ENCODE results near the gene ADAMTS17. TPM values are rescaled to one million over a fixed set of nuclear protein-coding genes. Genes with fewer than 3 reads are reported as not detected.

ADAMTS17 gene
- total RNA-seq, 1 experiment from 2014 or later: 4.2 TPM

- Histone ChIP-seq H4K20me1 (ENCODE audit: insufficient read depth) (no peaks in the 10 kb centered on the region), H3K9ac (ENCODE audit: low read length) (no peak overlapping the region), H3K27me3 (ENCODE audit: insufficient read depth, low read length) (no peaks in the 10 kb centered on the region), H3K36me3 (ENCODE audit: control insufficient read depth in 1 of 2, insufficient read depth in 2 of 2, low read length in 2 of 2) (no peaks in the 10 kb centered on the region), H3K9me3 (ENCODE audit: control insufficient read depth in 1 of 2, insufficient read depth in 1 of 2, low read depth in 1 of 2, low read length in 2 of 2) (no peaks in the 10 kb centered on the region), H3K79me2 (ENCODE audit: insufficient read depth, low read length) (no peaks in the 10 kb centered on the region), H2AFZ (ENCODE audit: low read depth, low read length, poor library complexity, severe bottlenecking) (no peak overlapping the region), H3K27ac (ENCODE audit: low read depth, low read length) (no peak overlapping the region), H3K4me1 (ENCODE audit: control insufficient read depth in 1 of 2, insufficient read depth in 2 of 2, low read length in 2 of 2) (no peaks in the 10 kb centered on the region), H3K9me2 (ENCODE audit: insufficient read depth) (no peaks in the 10 kb centered on the region), H3K4me2 (ENCODE audit: low read length) (no peak overlapping the region), H3K4me3 (replicated peaks in 1 of 2; ENCODE audit: low read depth in 1 of 2, low read length in 2 of 2) (no peak overlapping the region)
- no TSS peak for BruUV-seq (replicated peaks)
- TF ChIP-seq EZH2phosphoT487 (IDR thresholded peaks at IDR 0.05; ENCODE audit: borderline replicate concordance): no peak
- TF ChIP-seq FOSL1 (IDR thresholded peaks at IDR 0.05; ENCODE audit: low read depth): no peak
- no peak for TF ChIP-seq CEBPB (IDR thresholded peaks at IDR 0.05; ENCODE audit: low read depth)
- TF ChIP-seq ZBTB33 (IDR thresholded peaks at IDR 0.05; ENCODE audit: extremely low read depth, insufficient replicate concordance, low read length): no peak
- no peak for TF ChIP-seq CTCF (IDR thresholded peaks at IDR 0.05 in 2 of 3, conservative IDR thresholded peaks at IDR 0.05 in 1 of 3; ENCODE audit: borderline replicate concordance in 1 of 3, insufficient read depth in 1 of 3, low read depth in 2 of 3, low read length in 2 of 3)
- no peak for TF ChIP-seq SP1 (IDR thresholded peaks at IDR 0.05; ENCODE audit: low read depth)
- CTCF ChIA-PET: no interaction called here
- no peak for ATAC-seq
- intact Hi-C loops (cut with micrococcal nuclease): no loop called here
- DNase-seq (ENCODE audit: low read depth, low spot score): no peak
- POLR2A ChIA-PET: no interaction called here
- RAD21 ChIA-PET (ENCODE audit: low non-redundant PET in 1 of 2, low total read pairs in 2 of 2, uncharacterized antibody in 2 of 2, unreplicated experiment in 2 of 2): no interaction called here
Measured at GRCh38 chr15:100095541-100096247, 246.1 kb downstream of the ADAMTS17 start.

Data from HCT116 (cell line).